ENCODE results near the gene SPTBN1. TPM values are rescaled to one million over a fixed set of nuclear protein-coding genes. Genes with fewer than 3 reads are reported as not detected.

Gene SPTBN1
- total RNA-seq, 4 donors from 2014 or later, result 132 to 239 (median 195) TPM

GRCh38 chr2:54429054-54429453, 27.1 kb upstream of the SPTBN1 start:
- TF ChIP-seq, protein P1, sequence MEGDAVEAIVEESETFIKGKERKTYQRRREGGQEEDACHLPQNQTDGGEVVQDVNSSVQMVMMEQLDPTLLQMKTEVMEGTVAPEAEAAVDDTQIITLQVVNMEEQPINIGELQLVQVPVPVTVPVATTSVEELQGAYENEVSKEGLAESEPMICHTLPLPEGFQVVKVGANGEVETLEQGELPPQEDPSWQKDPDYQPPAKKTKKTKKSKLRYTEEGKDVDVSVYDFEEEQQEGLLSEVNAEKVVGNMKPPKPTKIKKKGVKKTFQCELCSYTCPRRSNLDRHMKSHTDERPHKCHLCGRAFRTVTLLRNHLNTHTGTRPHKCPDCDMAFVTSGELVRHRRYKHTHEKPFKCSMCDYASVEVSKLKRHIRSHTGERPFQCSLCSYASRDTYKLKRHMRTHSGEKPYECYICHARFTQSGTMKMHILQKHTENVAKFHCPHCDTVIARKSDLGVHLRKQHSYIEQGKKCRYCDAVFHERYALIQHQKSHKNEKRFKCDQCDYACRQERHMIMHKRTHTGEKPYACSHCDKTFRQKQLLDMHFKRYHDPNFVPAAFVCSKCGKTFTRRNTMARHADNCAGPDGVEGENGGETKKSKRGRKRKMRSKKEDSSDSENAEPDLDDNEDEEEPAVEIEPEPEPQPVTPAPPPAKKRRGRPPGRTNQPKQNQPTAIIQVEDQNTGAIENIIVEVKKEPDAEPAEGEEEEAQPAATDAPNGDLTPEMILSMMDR (IDR thresholded peaks at IDR 0.05), result no peak
- no peak for TF ChIP-seq POLR2A (IDR thresholded peaks at IDR 0.05)
- intact Hi-C loops (cut with DNase I; ENCODE audit: low total_unique reads), result no loop called here
- no peak overlapping the region for H3K4me3 ChIP-seq (ENCODE audit: low read depth, poor library complexity, severe bottlenecking)
- 16 to 17% methylated on average over 5 of the region's 5 CpGs for WGBS, 2 donors
- DNase-seq (ENCODE audit: low spot score in 2 of 2), result no peak

DNA sequence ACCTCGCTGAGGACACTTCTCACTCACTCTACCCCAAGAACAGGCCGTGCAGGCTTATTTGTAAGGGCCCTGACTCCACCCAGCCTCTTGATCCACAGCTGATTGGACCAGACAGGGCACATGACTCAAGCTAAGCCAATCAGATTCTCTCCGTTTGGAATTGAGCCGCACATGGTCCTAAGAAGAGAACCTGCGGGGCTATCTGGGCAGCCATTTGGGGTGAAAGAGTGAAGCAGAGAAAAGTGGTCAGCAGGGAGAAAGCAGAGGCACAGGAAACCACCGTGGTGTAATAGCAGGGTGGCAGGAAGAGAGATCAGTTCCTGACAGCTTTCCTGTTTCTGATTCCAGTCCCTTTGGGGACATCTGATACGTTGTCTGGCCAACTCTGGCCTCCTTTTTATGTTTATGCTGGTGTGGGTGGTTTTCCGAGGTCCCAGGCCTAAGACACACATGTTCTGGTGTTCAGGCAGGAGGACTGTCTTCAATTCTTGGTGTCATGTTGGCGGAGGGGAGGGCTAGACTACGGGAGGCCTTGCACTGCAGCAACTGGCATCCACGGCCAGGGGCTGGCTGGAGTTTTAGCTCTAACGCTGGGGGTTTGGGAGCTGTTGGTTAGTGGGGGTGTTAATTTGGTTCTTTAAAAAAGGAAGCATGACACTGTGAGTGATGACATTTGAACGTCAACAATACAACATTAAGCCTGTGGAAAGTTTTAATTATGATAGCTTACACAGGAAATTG, 26.1 kb upstream of the SPTBN1 start:
- intact Hi-C loops (cut with DNase I; ENCODE audit: low total_unique reads), result no loop called here
- TF ChIP-seq, protein P1 (IDR thresholded peaks at IDR 0.05), result no peak
- TF ChIP-seq POLR2A (IDR thresholded peaks at IDR 0.05), result no peak
- no peak for DNase-seq (ENCODE audit: low spot score in 2 of 2)
- 71 to 72% methylated on average over 13 of the region's 13 CpGs for WGBS, 2 donors
- H3K4me3 ChIP-seq (ENCODE audit: low read depth, poor library complexity, severe bottlenecking), result no peak overlapping the region

DNA sequence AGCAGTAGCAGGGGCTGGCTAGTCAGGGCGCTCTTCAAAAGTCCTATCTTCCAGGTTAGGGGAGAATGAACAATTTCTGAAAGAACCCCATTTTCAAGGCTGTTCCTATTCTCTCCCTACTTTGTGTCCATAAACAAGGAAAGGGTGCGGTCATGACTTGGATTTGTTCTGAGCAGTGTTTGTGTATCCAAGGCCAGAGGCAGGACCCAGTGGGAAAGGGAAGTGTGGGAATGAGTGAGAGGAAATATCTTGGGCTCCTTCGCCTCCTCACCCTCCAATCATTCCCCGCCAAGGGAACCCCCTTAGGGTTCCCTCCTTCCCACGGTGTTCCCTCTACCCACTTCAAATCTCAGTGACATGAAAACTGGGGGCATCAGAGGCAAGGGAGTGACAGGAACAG, 25.5 kb upstream of the SPTBN1 start:
- no peak overlapping the region for H3K4me3 ChIP-seq (ENCODE audit: low read depth, poor library complexity, severe bottlenecking)
- intact Hi-C loops (cut with DNase I; ENCODE audit: low total_unique reads), result no loop called here
- DNase-seq (ENCODE audit: low spot score in 2 of 2), result no peak
- WGBS, 2 donors, result 71 to 77% methylated on average over 5 of the region's 5 CpGs
- TF ChIP-seq POLR2A (IDR thresholded peaks at IDR 0.05), result no peak
- TF ChIP-seq, protein P1 (IDR thresholded peaks at IDR 0.05), result no peak

DNA sequence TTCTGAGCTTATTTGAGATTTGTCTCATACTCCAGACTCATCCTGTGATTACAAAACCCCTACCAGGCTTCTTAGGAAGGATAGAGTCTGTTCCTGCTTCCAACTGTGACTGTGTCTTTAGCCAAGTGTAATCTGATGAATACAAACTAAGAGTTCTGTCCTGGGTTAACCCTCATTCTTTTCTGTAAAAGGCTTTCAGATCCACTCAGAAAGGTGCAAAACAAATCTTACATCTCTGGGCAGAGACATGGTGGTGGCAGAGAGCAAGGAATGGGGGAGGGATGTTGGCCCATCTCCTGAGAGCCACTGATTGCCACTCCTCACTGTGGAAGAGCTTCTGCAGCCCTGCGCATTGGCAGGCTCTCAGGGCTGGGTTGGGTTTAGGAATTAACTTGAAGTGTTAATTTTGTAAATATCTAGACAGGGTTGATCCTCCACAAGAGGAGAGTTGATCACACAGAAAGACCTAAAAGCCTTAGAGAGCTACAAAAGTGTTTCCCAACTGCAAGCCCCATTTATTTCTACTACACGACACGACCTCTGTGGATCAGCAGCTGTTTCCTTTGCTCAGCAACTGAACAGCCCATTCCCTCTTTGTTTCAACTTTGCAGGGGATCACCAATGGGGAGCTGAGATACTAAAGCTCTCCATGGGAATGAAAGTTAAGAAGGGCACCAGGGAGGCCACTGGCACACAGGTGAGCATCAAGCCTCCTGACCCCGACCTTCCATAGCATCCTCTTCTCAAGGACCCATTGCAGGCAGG, 23.7 kb upstream of the SPTBN1 start:
- no peak for DNase-seq (ENCODE audit: low spot score in 2 of 2)
- TF ChIP-seq, protein P1 (IDR thresholded peaks at IDR 0.05), result no peak
- no peak for TF ChIP-seq POLR2A (IDR thresholded peaks at IDR 0.05)
- 63 to 75% methylated on average over 4 of the region's 4 CpGs for WGBS, 2 donors
- no peak overlapping the region for H3K4me3 ChIP-seq (ENCODE audit: low read depth, poor library complexity, severe bottlenecking)
- intact Hi-C loops (cut with DNase I; ENCODE audit: low total_unique reads), result no loop called here

GRCh38 chr2:54434229-54434628, 21.9 kb upstream of the SPTBN1 start:
- H3K4me3 ChIP-seq (ENCODE audit: low read depth, poor library complexity, severe bottlenecking), result no peak overlapping the region
- no peak for TF ChIP-seq POLR2A (IDR thresholded peaks at IDR 0.05)
- TF ChIP-seq, protein P1 (IDR thresholded peaks at IDR 0.05), result no peak
- no peak for DNase-seq (ENCODE audit: low spot score in 2 of 2)
- intact Hi-C loops (cut with DNase I; ENCODE audit: low total_unique reads), result no loop called here
- 81 to 90% methylated on average over 4 of the region's 4 CpGs for WGBS, 2 donors
